Measurements from ENCODE around the gene RAB36. TPM values are rescaled to one million over a fixed set of nuclear protein-coding genes. Genes with fewer than 3 reads are reported as not detected.

Gene RAB36
- total RNA-seq, 1 donor: 4.6 TPM

GRCh38 chr22:23178512-23179254 is 33.4 kb downstream of the RAB36 start:
- peak; percentile 66 for DNase-seq (ENCODE audit: low read depth)
- H3K4me3 ChIP-seq (ENCODE audit: low read depth, low read length): no peak overlapping the region
- peak; percentile 99 for TF ChIP-seq CTCF (IDR thresholded peaks at IDR 0.05; ENCODE audit: insufficient read depth, low read length)

- TF ChIP-seq CTCF (IDR thresholded peaks at IDR 0.05; ENCODE audit: insufficient read depth, low read length): no peak
- no peak for DNase-seq (ENCODE audit: low read depth)
These were observed 34.4 kb downstream of the RAB36 start for GRCh38 chr22:23179381-23180299.

GRCh38 chr22:23180301-23180892 is 35.1 kb downstream of the RAB36 start, which contains the start of gene BCR:
Gene BCR, plus strand, starts transcription at chr22:23180509. Its CDS starts 452 bp downstream, at chr22:23180961.
- peak; percentile 57 for DNase-seq (ENCODE audit: low read depth)
- peak within 1 kb of the TSS; percentile 89 for H3K4me3 ChIP-seq (ENCODE audit: low read depth, low read length)
- TF ChIP-seq CTCF (IDR thresholded peaks at IDR 0.05; ENCODE audit: insufficient read depth, low read length): no peak

More at GRCh38 chr22:23179381-23180299, 34.4 kb downstream of the RAB36 start:
- peak overlapping the region; percentile 89 for H3K4me3 ChIP-seq (ENCODE audit: low read depth, low read length)

- DNase-seq (ENCODE audit: low read depth): no peak
- no peak for TF ChIP-seq CTCF (IDR thresholded peaks at IDR 0.05; ENCODE audit: insufficient read depth, low read length)
- peak overlapping the region; percentile 89 for H3K4me3 ChIP-seq (ENCODE audit: low read depth, low read length)
These were observed 35.8 kb downstream of the RAB36 start for GRCh38 chr22:23180893-23181720.

- peak overlapping the region; percentile 89 for H3K4me3 ChIP-seq (ENCODE audit: low read depth, low read length)
- TF ChIP-seq CTCF (IDR thresholded peaks at IDR 0.05; ENCODE audit: insufficient read depth, low read length): no peak
These were observed 36.5 kb downstream of the RAB36 start for GRCh38 chr22:23181721-23182308.

More at GRCh38 chr22:23181721-23182308, 36.5 kb downstream of the RAB36 start:
- no peak for DNase-seq (ENCODE audit: low read depth)

Data from fibroblast of the aortic adventitia (primary cell).